Mucosa of stomach (tissue), 1 donor: ENCODE measurements around the gene DRAP1.

ENCODE experiments used
- H3K27me3 ChIP-seq: one replicate; pipeline ENCODE4 v1.7.0; 2013; ENCODE audit warnings: mild to moderate bottlenecking, low read length; ENCODE audit not compliant: control insufficient read depth, insufficient read depth
- H3K36me3 ChIP-seq: one replicate; pipeline ENCODE4 v1.7.0; 2013; ENCODE audit warnings: low read length; ENCODE audit not compliant: control insufficient read depth, insufficient read depth
- H3K4me1 ChIP-seq: one replicate; pipeline ENCODE4 v1.7.0; 2013; ENCODE audit warnings: mild to moderate bottlenecking, low read length; ENCODE audit not compliant: control insufficient read depth, insufficient read depth
- H3K4me3 ChIP-seq: one replicate; pipeline ENCODE4 v1.7.0; 2013; ENCODE audit warnings: low read length
- H3K9ac ChIP-seq: one replicate; pipeline ENCODE4 v1.7.0; 2013; ENCODE audit warnings: mild to moderate bottlenecking, low read length, moderate library complexity
- H3K9me3 ChIP-seq: one replicate; pipeline ENCODE4 v1.7.0; 2013; ENCODE audit warnings: mild to moderate bottlenecking, low read length, moderate library complexity; ENCODE audit not compliant: control insufficient read depth
- donor health status: Pancreatic carcinoma.

Gene DRAP1

DNA sequence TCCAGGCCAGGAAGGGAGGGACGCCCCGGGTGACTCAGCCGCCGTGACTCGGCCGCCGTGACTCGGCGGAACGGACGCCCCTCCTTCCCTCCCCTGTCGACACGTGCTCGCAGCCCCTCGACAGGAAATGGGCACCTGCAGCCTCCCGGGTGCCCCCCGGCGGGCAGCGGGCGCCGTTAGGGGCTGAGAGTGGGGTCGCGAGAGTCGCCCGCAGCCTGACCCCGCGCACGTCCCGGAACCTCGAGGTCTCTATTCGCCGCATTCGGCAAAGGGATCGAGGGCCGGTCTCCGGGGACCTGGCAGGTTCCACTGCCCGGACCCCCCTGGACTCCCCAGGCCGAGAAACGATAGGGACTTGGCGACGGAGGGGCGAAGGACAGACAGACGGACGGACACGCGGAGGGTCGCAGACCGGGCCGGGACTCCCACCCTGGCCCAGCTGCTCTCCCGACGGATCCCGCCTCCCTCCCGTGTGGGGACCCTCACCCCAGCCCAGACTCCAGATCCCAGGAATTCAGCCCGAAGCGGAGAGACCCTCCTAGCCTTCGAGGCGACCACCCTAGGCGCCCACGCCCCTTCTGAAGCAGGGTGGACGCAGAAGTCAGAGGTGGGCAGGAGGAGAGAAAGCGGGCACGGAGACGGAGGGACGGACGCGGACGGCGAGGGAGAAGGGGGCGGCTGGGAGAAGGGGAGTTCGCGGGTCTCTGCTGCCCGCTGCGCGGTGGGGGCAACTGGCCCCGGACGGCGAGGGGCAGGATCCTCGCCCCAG lies 19.7 kb upstream of the DRAP1 start:
- no peaks in the 10 kb centered on the region for H3K36me3 ChIP-seq
- peaks cover 6% of the 10 kb centered on the region for H3K27me3 ChIP-seq
- H3K9ac ChIP-seq, result peak overlapping the region; percentile 62
- peaks cover 21% of the 10 kb centered on the region for H3K4me1 ChIP-seq
- H3K9me3 ChIP-seq, result no peaks in the 10 kb centered on the region
- peak overlapping the region; percentile 31 for H3K4me3 ChIP-seq

DNA sequence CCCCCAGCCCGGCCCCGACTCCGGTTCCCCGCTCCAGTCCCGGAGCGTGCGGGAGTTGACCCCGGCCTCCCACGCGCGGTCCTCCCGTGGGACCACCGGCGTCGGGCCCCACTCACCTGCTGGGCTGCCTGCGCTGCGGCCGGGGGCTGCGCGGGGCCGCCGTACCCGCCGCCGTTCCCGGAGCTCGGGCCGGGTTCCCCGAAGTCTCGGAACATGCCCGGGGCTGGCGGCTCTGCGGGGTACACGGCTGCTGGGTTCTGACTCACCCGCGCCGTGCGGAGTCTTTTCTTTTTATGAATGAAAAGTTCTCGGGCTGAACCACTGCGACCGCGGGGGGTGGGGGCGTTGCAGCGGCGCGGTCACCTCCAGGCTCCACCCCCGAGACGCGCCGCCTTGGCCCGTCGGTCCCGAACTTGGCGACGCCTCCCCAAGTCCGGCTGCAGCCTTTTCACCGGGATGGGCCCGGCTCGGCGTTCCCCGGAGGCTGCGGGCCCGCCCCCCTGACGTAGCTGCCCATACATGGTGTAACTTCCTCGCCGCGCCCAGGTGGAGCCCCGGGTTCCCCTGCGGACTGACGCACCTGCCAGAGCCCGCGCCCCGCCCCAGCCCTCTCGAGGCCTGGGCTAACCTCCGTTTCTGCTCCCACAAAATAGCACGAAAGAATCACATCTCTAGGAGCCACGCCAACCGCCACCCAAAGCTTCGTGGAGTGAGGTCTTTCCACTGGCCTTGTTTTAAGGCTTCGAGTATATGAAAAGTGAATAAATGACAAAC lies 18.9 kb upstream of the DRAP1 start, which contains the start of gene FOSL1:
FOSL1 (minus strand) TSS at position 264 of the 774 bp plus-strand sequence; CDS start at position 215, 49 bp downstream.
- Histone ChIP-seq H3K27me3 (peaks cover 6% of the 10 kb centered on the region), H3K4me3 (peak within 1 kb of the TSS; percentile 31), H3K9me3 (no peaks in the 10 kb centered on the region), H3K9ac (peak within 1 kb of the TSS; percentile 62), H3K36me3 (no peaks in the 10 kb centered on the region), H3K4me1 (peaks cover 21% of the 10 kb centered on the region)

GRCh38 chr11:65900899-65901180 lies 18.4 kb upstream of the DRAP1 start:
- Histone ChIP-seq H3K27me3 (peaks cover 6% of the 10 kb centered on the region), H3K4me1 (peaks cover 21% of the 10 kb centered on the region), H3K4me3 (no peak overlapping the region), H3K36me3 (no peaks in the 10 kb centered on the region), H3K9me3 (no peaks in the 10 kb centered on the region), H3K9ac (no peak overlapping the region)

DNA sequence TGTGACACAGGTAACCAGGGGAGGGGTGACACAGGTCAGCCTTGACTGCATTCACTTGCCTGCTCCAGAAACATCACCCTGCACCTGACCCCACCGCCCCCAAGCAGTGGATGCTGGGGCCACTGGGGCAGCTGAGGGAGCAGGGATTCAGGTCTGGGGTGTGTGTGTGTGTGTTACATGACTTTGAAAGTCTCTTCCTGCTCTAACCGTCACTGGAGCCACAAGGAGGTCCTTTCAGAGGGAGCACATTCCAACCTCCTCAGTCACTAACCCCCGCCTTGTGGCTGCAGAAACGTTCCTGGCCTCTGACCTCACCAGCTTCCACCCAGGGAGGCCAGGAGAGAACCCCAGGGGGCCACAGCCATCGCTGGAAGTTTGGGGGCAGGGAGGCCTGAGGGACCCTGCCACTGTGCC lies 16.2 kb upstream of the DRAP1 start:
- H3K4me3 ChIP-seq, result no peak overlapping the region
- no peak overlapping the region for H3K9ac ChIP-seq
- H3K27me3 ChIP-seq, result peaks cover 6% of the 10 kb centered on the region
- peaks cover 21% of the 10 kb centered on the region for H3K4me1 ChIP-seq
- no peaks in the 10 kb centered on the region for H3K36me3 ChIP-seq
- H3K9me3 ChIP-seq, result no peaks in the 10 kb centered on the region

DNA sequence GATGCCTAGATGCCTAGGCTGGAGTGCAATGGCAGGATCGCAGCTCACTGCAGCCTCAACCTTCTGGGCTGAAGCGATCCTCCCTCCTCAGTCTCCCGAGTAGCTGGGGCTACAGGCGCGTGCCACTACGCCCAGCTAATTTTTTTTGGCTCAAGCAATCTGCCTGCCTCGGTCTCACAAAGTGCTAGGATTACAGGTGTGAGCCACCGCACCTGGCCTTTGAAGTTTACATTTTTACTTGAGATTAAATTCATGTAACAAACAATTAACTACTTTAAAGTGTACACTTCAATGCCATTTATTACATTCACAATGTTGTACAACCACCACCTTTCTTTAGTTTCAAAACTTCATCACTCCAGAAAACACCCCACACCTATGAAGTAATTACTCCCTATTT lies 15.5 kb upstream of the DRAP1 start:
- Histone ChIP-seq H3K9ac (no peak overlapping the region), H3K4me1 (peaks cover 18% of the 10 kb centered on the region), H3K27me3 (peaks cover 7% of the 10 kb centered on the region), H3K36me3 (no peaks in the 10 kb centered on the region), H3K9me3 (no peaks in the 10 kb centered on the region), H3K4me3 (no peak overlapping the region)

DNA sequence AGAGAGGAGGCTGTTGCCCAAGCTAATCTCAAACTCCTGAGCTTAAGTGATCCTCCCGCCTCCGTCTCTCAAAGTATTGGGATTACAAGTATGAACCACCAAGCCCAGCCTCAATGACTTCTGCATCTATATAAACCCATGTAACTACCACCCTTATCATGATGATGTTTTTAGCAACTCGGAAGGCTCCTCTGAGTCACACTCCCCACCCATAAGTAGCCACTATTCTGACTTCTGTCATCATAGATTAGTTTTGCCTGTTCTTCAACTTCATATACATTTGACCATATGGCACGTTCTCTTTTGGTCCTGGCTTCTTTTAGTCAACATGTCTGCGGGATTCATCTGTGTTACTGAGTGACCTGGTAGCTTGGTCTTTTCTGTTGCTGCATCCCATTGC lies 12.6 kb upstream of the DRAP1 start:
- no peaks in the 10 kb centered on the region for H3K36me3 ChIP-seq
- H3K4me3 ChIP-seq, result no peak overlapping the region
- H3K4me1 ChIP-seq, result peaks cover 4% of the 10 kb centered on the region
- peaks cover 3% of the 10 kb centered on the region for H3K27me3 ChIP-seq
- H3K9me3 ChIP-seq, result no peaks in the 10 kb centered on the region
- H3K9ac ChIP-seq, result no peak overlapping the region

GRCh38 chr11:65907878-65908277 lies 11.3 kb upstream of the DRAP1 start:
- Histone ChIP-seq H3K4me1 (peaks cover 17% of the 10 kb centered on the region), H3K27me3 (peaks cover 3% of the 10 kb centered on the region), H3K4me3 (no peak overlapping the region), H3K9me3 (no peaks in the 10 kb centered on the region), H3K36me3 (no peaks in the 10 kb centered on the region), H3K9ac (no peak overlapping the region)

DNA sequence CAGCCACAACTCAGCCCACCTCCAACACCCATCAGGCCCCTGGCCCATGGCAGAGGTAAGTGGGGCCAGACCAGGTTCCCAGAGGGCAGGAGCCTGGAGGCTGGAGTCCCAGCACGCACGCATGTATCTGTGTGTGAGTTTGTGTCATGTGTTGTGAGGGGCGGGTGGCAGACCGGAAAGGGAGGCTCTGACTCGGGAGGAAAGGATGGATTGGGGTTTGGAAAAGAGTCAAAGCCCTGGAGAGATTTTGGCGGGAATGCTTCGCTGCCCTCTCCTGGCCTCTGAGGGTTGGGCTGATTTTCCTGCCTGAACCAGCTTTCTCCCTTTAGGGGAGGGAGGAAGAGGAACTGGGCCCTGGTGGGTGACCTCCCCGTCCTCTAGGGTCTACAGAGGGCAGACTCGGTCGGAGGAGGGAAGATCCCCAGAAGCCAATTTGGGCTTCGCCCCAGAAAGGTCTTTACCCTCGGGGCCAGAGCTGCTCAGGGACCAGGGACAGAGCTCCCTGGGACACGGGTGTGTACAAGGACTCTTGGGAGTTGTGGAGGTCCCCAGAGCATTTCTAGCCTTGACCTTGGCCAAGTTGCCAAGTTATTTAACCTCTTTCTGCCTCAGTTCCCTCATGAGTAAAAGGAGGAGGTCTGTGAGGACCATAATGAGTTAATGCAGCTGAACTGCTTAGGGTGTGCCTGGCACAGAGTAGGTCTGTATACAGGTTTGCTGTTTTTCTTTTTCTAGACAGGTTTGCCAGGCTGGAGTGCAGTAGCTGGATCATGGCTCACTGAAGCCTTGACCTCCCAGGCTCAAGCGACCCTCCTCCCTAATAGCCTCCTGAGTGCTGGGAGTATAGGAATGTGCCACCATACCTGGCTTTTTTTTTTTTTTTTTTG lies 7.3 kb upstream of the DRAP1 start:
- Histone ChIP-seq H3K27me3 (peaks cover 3% of the 10 kb centered on the region), H3K4me3 (no peak overlapping the region), H3K9ac (peak overlapping the region; percentile 41), H3K9me3 (no peaks in the 10 kb centered on the region), H3K36me3 (no peaks in the 10 kb centered on the region), H3K4me1 (peaks cover 34% of the 10 kb centered on the region)

GRCh38 chr11:65912845-65913244 lies 6.4 kb upstream of the DRAP1 start:
- Histone ChIP-seq H3K4me1 (peaks cover 43% of the 10 kb centered on the region), H3K27me3 (peaks cover 3% of the 10 kb centered on the region), H3K9ac (no peak overlapping the region), H3K36me3 (no peaks in the 10 kb centered on the region), H3K4me3 (no peak overlapping the region), H3K9me3 (no peaks in the 10 kb centered on the region)

- no peak overlapping the region for H3K4me3 ChIP-seq
- H3K9ac ChIP-seq, result no peak overlapping the region
- H3K27me3 ChIP-seq, result no peaks in the 10 kb centered on the region
- H3K9me3 ChIP-seq, result no peaks in the 10 kb centered on the region
- peaks cover 51% of the 10 kb centered on the region for H3K4me1 ChIP-seq
- no peaks in the 10 kb centered on the region for H3K36me3 ChIP-seq
Measured at GRCh38 chr11:65915101-65915820, 4.0 kb upstream of the DRAP1 start.

GRCh38 chr11:65915821-65916251 lies 3.4 kb upstream of the DRAP1 start:
- peaks cover 57% of the 10 kb centered on the region for H3K4me1 ChIP-seq
- H3K9me3 ChIP-seq, result no peaks in the 10 kb centered on the region
- H3K4me3 ChIP-seq, result no peak overlapping the region
- no peaks in the 10 kb centered on the region for H3K27me3 ChIP-seq
- no peaks in the 10 kb centered on the region for H3K36me3 ChIP-seq
- H3K9ac ChIP-seq, result no peak overlapping the region
